Activated T-helper 17 cell treated with anti-CD3 and anti-CD28 coated beads, Interleukin-2, amount 50 U/mL, for 72 hours (primary cell): ENCODE measurements around the gene SLC19A1. TPM values are rescaled to one million over a fixed set of nuclear protein-coding genes. Genes with fewer than 3 reads are reported as not detected.
A peak's percentile ranks its signal among the peaks of the same experiment; 100 is the strongest.

Source experiments
- ATAC-seq: fragments of 150-1000 bp; cut with Tn5 transposase; replicated peaks from 2 replicates; pipeline ENCODE4 v1.10.0; 2021; ENCODE audit warnings: mild to moderate bottlenecking, moderate library complexity
- H3K27ac Mint-ChIP-seq: one replicate; pipeline ENCODE4 v1.8.0; 2022; ENCODE audit warnings: mixed read lengths
- H3K27me3 Mint-ChIP-seq: one replicate; pipeline ENCODE4 v1.8.0; 2022; ENCODE audit warnings: mixed read lengths
- H3K36me3 Mint-ChIP-seq: one replicate; pipeline ENCODE4 v1.8.0; 2022; ENCODE audit warnings: low read depth, mild to moderate bottlenecking, mixed read lengths
- H3K4me1 Mint-ChIP-seq: one replicate; pipeline ENCODE4 v1.8.0; 2022; ENCODE audit warnings: mixed read lengths
- H3K4me3 Mint-ChIP-seq: one replicate; pipeline ENCODE4 v1.8.0; 2022; ENCODE audit warnings: mild to moderate bottlenecking, mixed read lengths
- H3K9me3 Mint-ChIP-seq: one replicate; pipeline ENCODE4 v1.8.0; 2022; ENCODE audit warnings: mixed read lengths
- total RNA-seq, 2 donors: library from RNA; stranded (reverse); gene quantifications; one replicate each; pipeline ENCODE4 v1.2.3, GENCODE V29; 2022

Gene SLC19A1
- total RNA-seq: 10 to 100 TPM; 41.4 to 82.2 TPM

GRCh38 chr21:45542242-45542666 lies at the start of gene SLC19A1:
TSS of gene SLC19A1 (minus strand) at chr21:45542440. CDS start at chr21:45537959, 4,481 bp downstream.
- Mint-ChIP-seq H3K27ac (no peak within 1 kb of the TSS), H3K4me1 (no peaks in the 10 kb centered on the region), H3K27me3 (no peaks in the 10 kb centered on the region), H3K4me3 (peak within 1 kb of the TSS; percentile 78), H3K36me3 (peaks cover 8% of the 10 kb centered on the region), H3K9me3 (no peaks in the 10 kb centered on the region)
- ATAC-seq: peak; percentile 89

GRCh38 chr21:45591619-45592207 lies 49.5 kb upstream of the SLC19A1 start:
- Mint-ChIP-seq H3K36me3 (no peaks in the 10 kb centered on the region), H3K27ac (no peak overlapping the region), H3K4me3 (no peak overlapping the region), H3K4me1 (peaks cover 17% of the 10 kb centered on the region), H3K9me3 (peaks cover 11% of the 10 kb centered on the region), H3K27me3 (no peaks in the 10 kb centered on the region)
- ATAC-seq: no peak

GRCh38 chr21:45590726-45591618 lies 48.7 kb upstream of the SLC19A1 start:
- ATAC-seq: peak; percentile 48
- peaks cover 17% of the 10 kb centered on the region for H3K4me1 Mint-ChIP-seq
- H3K27ac Mint-ChIP-seq: no peak overlapping the region
- peaks cover 16% of the 10 kb centered on the region for H3K9me3 Mint-ChIP-seq
- H3K36me3 Mint-ChIP-seq: no peaks in the 10 kb centered on the region
- no peak overlapping the region for H3K4me3 Mint-ChIP-seq
- no peaks in the 10 kb centered on the region for H3K27me3 Mint-ChIP-seq

GRCh38 chr21:45590246-45590725 lies 48.0 kb upstream of the SLC19A1 start:
- H3K27me3 Mint-ChIP-seq: no peaks in the 10 kb centered on the region
- H3K9me3 Mint-ChIP-seq: peaks cover 16% of the 10 kb centered on the region
- no peak overlapping the region for H3K27ac Mint-ChIP-seq
- H3K4me1 Mint-ChIP-seq: peaks cover 17% of the 10 kb centered on the region
- H3K4me3 Mint-ChIP-seq: peak overlapping the region; percentile 19
- no peaks in the 10 kb centered on the region for H3K36me3 Mint-ChIP-seq
- ATAC-seq: peak; percentile 68

GRCh38 chr21:45589686-45590245 lies 47.5 kb upstream of the SLC19A1 start:
- peaks cover 16% of the 10 kb centered on the region for H3K9me3 Mint-ChIP-seq
- ATAC-seq: no peak
- H3K4me3 Mint-ChIP-seq: peak overlapping the region; percentile 19
- H3K4me1 Mint-ChIP-seq: peaks cover 17% of the 10 kb centered on the region
- H3K27me3 Mint-ChIP-seq: no peaks in the 10 kb centered on the region
- no peak overlapping the region for H3K27ac Mint-ChIP-seq
- H3K36me3 Mint-ChIP-seq: no peaks in the 10 kb centered on the region

- no peak overlapping the region for H3K4me3 Mint-ChIP-seq
- peaks cover 13% of the 10 kb centered on the region for H3K4me1 Mint-ChIP-seq
- no peaks in the 10 kb centered on the region for H3K36me3 Mint-ChIP-seq
- H3K27ac Mint-ChIP-seq: peak overlapping the region; percentile 26
- H3K9me3 Mint-ChIP-seq: peaks cover 16% of the 10 kb centered on the region
- H3K27me3 Mint-ChIP-seq: no peaks in the 10 kb centered on the region
- no peak for ATAC-seq
Observed at GRCh38 chr21:45588871-45589491, 46.7 kb upstream of the SLC19A1 start.

GRCh38 chr21:45588086-45588825 lies 46.0 kb upstream of the SLC19A1 start:
- ATAC-seq: no peak
- H3K9me3 Mint-ChIP-seq: peaks cover 16% of the 10 kb centered on the region
- H3K27me3 Mint-ChIP-seq: no peaks in the 10 kb centered on the region
- no peak overlapping the region for H3K4me3 Mint-ChIP-seq
- H3K36me3 Mint-ChIP-seq: no peaks in the 10 kb centered on the region
- peaks cover 6% of the 10 kb centered on the region for H3K4me1 Mint-ChIP-seq
- peak overlapping the region; percentile 26 for H3K27ac Mint-ChIP-seq

GRCh38 chr21:45586289-45586858 lies 44.1 kb upstream of the SLC19A1 start:
- Mint-ChIP-seq H3K4me1 (peaks cover 6% of the 10 kb centered on the region), H3K9me3 (peaks cover 16% of the 10 kb centered on the region), H3K4me3 (no peak overlapping the region), H3K27ac (no peak overlapping the region), H3K36me3 (no peaks in the 10 kb centered on the region), H3K27me3 (no peaks in the 10 kb centered on the region)
- ATAC-seq: no peak

GRCh38 chr21:45584786-45585185 lies 42.5 kb upstream of the SLC19A1 start:
- no peaks in the 10 kb centered on the region for H3K27me3 Mint-ChIP-seq
- H3K9me3 Mint-ChIP-seq: peaks cover 16% of the 10 kb centered on the region
- ATAC-seq: no peak
- peaks cover 6% of the 10 kb centered on the region for H3K4me1 Mint-ChIP-seq
- no peaks in the 10 kb centered on the region for H3K36me3 Mint-ChIP-seq
- H3K4me3 Mint-ChIP-seq: no peak overlapping the region
- no peak overlapping the region for H3K27ac Mint-ChIP-seq

GRCh38 chr21:45583831-45584509 lies 41.7 kb upstream of the SLC19A1 start:
- Mint-ChIP-seq H3K36me3 (no peaks in the 10 kb centered on the region), H3K27ac (no peak overlapping the region), H3K9me3 (peaks cover 16% of the 10 kb centered on the region), H3K4me3 (no peak overlapping the region), H3K4me1 (peaks cover 6% of the 10 kb centered on the region), H3K27me3 (no peaks in the 10 kb centered on the region)
- no peak for ATAC-seq

GRCh38 chr21:45582128-45582527 lies 39.9 kb upstream of the SLC19A1 start:
- no peak overlapping the region for H3K27ac Mint-ChIP-seq
- H3K4me3 Mint-ChIP-seq: no peak overlapping the region
- peaks cover 9% of the 10 kb centered on the region for H3K9me3 Mint-ChIP-seq
- no peaks in the 10 kb centered on the region for H3K27me3 Mint-ChIP-seq
- no peaks in the 10 kb centered on the region for H3K36me3 Mint-ChIP-seq
- H3K4me1 Mint-ChIP-seq: no peaks in the 10 kb centered on the region
- no peak for ATAC-seq

- no peak overlapping the region for H3K4me3 Mint-ChIP-seq
- ATAC-seq: no peak
- H3K36me3 Mint-ChIP-seq: no peaks in the 10 kb centered on the region
- no peaks in the 10 kb centered on the region for H3K27me3 Mint-ChIP-seq
- peaks cover 2% of the 10 kb centered on the region for H3K9me3 Mint-ChIP-seq
- no peaks in the 10 kb centered on the region for H3K4me1 Mint-ChIP-seq
- no peak overlapping the region for H3K27ac Mint-ChIP-seq
Observed at GRCh38 chr21:45581322-45581712, 39.1 kb upstream of the SLC19A1 start.

GRCh38 chr21:45580576-45581321 lies 38.5 kb upstream of the SLC19A1 start:
- Mint-ChIP-seq H3K36me3 (no peaks in the 10 kb centered on the region), H3K27ac (no peak overlapping the region), H3K4me1 (no peaks in the 10 kb centered on the region), H3K9me3 (no peaks in the 10 kb centered on the region), H3K4me3 (no peak overlapping the region), H3K27me3 (no peaks in the 10 kb centered on the region)
- no peak for ATAC-seq
